Measurements from ENCODE around the gene HCRTR2.

Gene HCRTR2

DNA sequence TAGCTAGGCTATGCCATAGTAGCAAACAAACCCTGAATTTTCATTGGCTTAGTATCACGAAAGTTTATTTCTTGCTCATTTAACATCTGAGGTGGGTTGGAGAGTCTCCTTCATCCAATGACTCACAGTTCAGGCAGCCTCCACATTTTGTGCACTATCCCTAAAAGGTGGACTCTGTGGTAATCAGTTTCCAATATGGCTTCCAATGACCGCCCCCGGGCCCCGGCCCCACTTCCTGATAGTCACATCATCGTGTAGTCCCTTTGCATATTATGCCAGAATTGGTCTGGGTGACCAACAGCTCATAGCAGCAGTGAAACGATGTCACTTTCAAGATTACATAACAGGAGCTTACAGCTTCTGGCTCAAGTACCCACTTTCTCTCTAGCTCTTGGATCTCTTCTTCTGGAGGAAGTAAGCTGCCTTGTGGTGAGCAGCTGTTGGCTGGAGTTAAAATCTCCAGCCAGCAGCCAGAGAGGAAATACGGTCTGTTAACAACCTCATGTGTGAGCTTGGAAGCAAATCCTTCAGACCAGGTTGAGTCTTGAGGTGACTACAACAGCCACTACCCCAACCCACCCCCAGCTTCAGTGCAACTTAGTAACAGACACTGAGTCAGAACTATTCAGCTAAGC lies 7.8 kb downstream of the HCRTR2 start:
- Histone ChIP-seq H3K4me3 (no peak overlapping the region), H3K27ac (no peak overlapping the region)
- TF ChIP-seq, protein P1, sequence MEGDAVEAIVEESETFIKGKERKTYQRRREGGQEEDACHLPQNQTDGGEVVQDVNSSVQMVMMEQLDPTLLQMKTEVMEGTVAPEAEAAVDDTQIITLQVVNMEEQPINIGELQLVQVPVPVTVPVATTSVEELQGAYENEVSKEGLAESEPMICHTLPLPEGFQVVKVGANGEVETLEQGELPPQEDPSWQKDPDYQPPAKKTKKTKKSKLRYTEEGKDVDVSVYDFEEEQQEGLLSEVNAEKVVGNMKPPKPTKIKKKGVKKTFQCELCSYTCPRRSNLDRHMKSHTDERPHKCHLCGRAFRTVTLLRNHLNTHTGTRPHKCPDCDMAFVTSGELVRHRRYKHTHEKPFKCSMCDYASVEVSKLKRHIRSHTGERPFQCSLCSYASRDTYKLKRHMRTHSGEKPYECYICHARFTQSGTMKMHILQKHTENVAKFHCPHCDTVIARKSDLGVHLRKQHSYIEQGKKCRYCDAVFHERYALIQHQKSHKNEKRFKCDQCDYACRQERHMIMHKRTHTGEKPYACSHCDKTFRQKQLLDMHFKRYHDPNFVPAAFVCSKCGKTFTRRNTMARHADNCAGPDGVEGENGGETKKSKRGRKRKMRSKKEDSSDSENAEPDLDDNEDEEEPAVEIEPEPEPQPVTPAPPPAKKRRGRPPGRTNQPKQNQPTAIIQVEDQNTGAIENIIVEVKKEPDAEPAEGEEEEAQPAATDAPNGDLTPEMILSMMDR (IDR thresholded peaks at IDR 0.05) = no peak
- DNase-seq (ENCODE audit: low spot score) = no peak

DNA sequence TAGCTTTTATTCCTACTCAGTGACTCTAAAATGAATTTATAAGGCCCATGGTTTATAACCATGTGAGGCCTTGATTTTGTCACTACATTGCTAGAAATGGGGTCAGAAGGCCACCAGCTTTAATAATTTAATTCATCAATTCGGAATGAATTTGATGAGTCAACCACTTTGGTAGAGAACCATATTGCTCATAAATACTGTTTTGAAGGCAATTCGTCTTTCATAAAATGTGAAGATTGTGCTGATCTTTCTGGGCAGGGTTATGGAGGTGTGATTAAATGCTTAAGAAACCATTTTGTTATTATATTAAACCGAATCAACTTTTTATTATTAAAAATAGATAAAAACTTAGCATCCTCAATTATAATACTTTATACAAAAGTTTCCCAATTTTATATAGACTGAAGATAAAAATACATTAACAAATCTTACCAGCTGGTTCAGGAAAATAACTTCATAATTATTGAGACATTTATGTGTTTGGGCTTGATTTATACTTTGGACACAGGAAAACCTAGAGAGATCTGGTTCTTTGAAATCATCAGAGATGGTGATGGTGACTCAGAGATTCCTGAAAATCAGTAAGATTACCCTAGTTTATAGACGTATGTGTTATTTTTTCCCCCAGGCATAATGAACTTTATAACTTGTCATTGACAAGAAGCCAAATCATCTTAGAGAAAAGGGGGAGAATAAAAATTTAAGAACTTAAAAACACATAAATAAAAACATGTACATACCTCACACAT lies 10.6 kb downstream of the HCRTR2 start:
- no peak for DNase-seq (ENCODE audit: low spot score)
- Histone ChIP-seq H3K27ac (no peak overlapping the region), H3K4me3 (no peak overlapping the region)
- TF ChIP-seq, protein P1 (IDR thresholded peaks at IDR 0.05) = no peak

DNA sequence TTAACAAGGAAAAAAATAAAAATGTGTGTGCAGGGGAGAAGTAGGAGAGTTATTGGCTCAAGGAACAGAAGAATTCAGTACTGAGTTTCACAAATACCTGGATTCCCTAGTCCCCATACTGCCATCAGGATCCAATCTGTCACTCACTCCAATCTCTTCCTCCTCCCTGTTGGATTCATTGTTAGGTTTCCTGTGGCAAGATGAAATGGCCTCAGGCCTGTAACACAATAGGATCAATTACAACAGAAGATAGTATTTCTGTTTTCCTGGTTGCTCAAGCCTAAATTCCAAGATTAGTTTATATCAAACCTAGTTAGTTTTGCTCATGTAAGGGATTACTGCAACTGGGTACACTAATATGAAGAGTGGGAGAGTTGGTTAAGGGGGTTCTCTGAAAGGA lies 24.4 kb downstream of the HCRTR2 start:
- no peak for DNase-seq (ENCODE audit: low spot score)
- TF ChIP-seq, protein P1 (IDR thresholded peaks at IDR 0.05) = no peak
- H3K27ac ChIP-seq = no peak overlapping the region

DNA sequence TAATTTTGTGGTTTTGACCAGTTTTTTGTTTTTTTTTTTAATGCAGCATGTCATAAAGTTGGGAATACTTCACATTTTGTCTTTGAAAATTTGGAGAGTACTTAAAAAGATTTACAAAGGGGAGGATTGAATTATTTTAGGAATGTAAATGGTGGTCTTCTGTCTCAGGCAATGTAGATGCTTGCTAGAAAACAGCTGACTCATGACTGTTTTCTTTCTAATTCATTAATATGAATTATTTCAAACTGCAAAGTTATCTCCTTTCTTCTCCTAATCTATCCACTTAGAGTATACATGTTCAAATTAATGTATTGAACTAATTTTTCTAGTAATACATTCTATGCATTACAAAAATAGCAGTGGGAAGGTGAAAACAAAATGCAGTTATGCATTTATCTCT lies 24.9 kb downstream of the HCRTR2 start:
- DNase-seq (ENCODE audit: low spot score) = no peak
- Histone ChIP-seq H3K4me3 (no peak overlapping the region), H3K27ac (no peak overlapping the region)
- TF ChIP-seq, protein P1 (IDR thresholded peaks at IDR 0.05) = no peak

More for the DNA sequence above, 24.4 kb downstream of the HCRTR2 start:
- no peak overlapping the region for H3K4me3 ChIP-seq

DNA sequence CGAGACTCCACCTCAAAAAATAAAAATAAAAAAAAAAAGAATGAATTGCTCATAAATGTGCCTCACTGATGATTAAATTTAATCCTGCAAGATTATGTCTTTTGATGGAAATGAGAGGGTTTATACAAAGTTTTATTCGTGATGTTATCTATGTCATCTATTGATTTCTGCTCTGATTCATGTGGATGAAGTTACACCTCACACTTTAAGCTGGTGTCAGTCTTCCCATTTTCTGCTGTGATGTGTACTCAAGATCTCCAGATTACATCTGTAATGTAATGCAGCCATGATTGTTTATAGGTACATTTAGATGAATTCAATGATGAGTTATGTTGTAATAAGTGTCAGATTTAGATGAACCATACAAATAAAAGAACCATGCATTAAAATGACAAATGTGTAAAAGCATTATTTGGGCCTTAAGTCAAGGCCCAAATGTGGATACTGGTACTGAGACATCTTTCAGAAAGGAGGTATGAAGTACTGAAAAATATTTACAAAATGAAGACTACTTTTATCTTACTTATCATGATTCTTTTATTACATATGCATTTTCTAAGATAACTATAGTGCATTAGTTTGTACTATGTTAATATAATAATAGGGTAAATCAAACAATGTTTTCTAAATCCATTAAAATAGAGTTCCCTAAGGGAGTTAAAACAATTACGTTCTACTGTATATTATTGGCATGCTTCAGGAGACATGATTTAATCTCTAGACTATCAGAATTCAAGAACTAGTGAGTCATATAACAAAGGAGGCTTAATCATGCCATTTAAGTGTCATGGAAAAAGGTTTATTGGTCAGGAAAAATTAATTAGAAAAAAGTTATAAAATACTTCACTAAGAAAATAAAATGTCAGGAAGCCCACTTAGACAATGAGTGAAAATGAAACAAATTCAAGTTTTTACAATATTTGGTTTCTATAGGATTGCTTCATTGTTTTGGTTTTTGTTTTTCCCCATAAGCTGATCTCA lies 34.5 kb downstream of the HCRTR2 start:
- no peak for DNase-seq (ENCODE audit: low spot score)
- TF ChIP-seq, protein P1 (IDR thresholded peaks at IDR 0.05) = no peak
- Histone ChIP-seq H3K4me3 (no peak overlapping the region), H3K27ac (no peak overlapping the region)

DNA sequence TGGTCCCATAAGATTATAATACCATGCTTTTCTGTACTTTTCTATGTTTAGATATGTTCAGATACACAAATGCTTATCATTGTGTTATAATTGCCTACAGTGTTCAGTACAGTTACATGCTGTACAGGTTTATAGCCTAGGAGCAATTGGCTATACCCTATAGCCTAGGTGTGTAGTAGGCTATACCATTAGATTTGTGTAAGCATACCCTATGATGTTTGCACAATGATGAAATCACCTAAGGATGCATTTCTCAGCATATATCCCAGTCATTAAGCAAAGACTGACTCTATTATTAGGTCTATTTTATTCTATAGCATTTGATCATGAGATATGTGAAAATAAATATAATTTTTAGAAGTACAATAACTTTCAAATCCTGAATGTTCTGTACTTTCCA lies 36.6 kb downstream of the HCRTR2 start:
- Histone ChIP-seq H3K27ac (no peak overlapping the region), H3K4me3 (no peak overlapping the region)
- TF ChIP-seq, protein P1 (IDR thresholded peaks at IDR 0.05) = no peak
- DNase-seq (ENCODE audit: low spot score) = no peak
